ENCODE measurements around the gene PRCP.

PRCP gene

GRCh38 chr11:82786836-82787235 is 113.4 kb downstream of the PRCP start:
- TF ChIP-seq GATA1 (IDR thresholded peaks at IDR 0.05; ENCODE audit: low read depth, low read length), result no peak
- no peak for TF ChIP-seq POLR2A (IDR thresholded peaks at IDR 0.05; ENCODE audit: low read length)
- DNase-seq, result no peak

- DNase-seq, result no peak
- no peak for TF ChIP-seq GATA1 (IDR thresholded peaks at IDR 0.05; ENCODE audit: low read depth, low read length)
Observed at GRCh38 chr11:82786001-82786400, 114.2 kb downstream of the PRCP start.

GRCh38 chr11:82782825-82783374 is 117.3 kb downstream of the PRCP start:
- no peak for TF ChIP-seq GATA1 (IDR thresholded peaks at IDR 0.05; ENCODE audit: low read depth, low read length)
- TF ChIP-seq POLR2A (IDR thresholded peaks at IDR 0.05; ENCODE audit: low read length), result no peak
- DNase-seq, result peak; percentile 8 to 12

- no peak for DNase-seq
- no peak for TF ChIP-seq POLR2A (IDR thresholded peaks at IDR 0.05; ENCODE audit: low read length)
- no peak for TF ChIP-seq GATA1 (IDR thresholded peaks at IDR 0.05; ENCODE audit: low read depth, low read length)
Observed at GRCh38 chr11:82778776-82779175, 121.5 kb downstream of the PRCP start.

- TF ChIP-seq GATA1 (IDR thresholded peaks at IDR 0.05; ENCODE audit: low read depth, low read length), result no peak
- no peak for TF ChIP-seq POLR2A (IDR thresholded peaks at IDR 0.05; ENCODE audit: low read length)
- no peak for DNase-seq
Observed at GRCh38 chr11:82776377-82776776, 123.9 kb downstream of the PRCP start.

- no peak for TF ChIP-seq POLR2A (IDR thresholded peaks at IDR 0.05; ENCODE audit: low read length)
- no peak for TF ChIP-seq GATA1 (IDR thresholded peaks at IDR 0.05; ENCODE audit: low read depth, low read length)
- peak; percentile 69 for DNase-seq
Observed at GRCh38 chr11:82775736-82776346, 124.4 kb downstream of the PRCP start.

GRCh38 chr11:82775218-82775617 is 125.0 kb downstream of the PRCP start:
- no peak for DNase-seq
- no peak for TF ChIP-seq POLR2A (IDR thresholded peaks at IDR 0.05; ENCODE audit: low read length)
- no peak for TF ChIP-seq GATA1 (IDR thresholded peaks at IDR 0.05; ENCODE audit: low read depth, low read length)
